HG02885 (cell line): ENCODE results near the gene ADORA1.

Experiments used
- ATAC-seq: cut with Tn5 transposase; IDR thresholded peaks from one replicate; pipeline ENCODE4 v1.9.1; 2021; ENCODE audit warnings: mild to moderate bottlenecking; ENCODE audit not compliant: unreplicated experiment, poor library complexity

Gene ADORA1

DNA sequence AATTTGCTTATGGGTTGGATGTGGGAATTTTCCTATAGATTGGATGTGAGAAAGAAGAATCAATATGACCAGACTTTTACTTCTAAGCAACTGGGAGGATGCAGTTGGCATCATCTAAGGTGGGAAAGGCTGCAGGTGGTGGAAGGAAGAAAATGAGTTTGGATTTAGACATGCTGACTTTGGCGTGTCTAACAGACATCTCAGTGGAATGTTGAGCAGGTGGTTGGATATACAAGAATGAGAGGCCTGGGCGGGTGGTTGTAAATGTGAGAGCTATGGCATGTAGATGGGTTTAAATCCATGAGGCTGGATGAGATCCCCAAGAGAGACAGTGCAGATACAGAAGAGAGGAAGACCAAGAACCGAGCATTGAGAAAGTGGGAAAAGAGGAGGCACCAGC, 10.5 kb downstream of the ADORA1 start:
- no peak for ATAC-seq

- ATAC-seq, result no peak
These were observed 12.5 kb downstream of the ADORA1 start for GRCh38 chr1:203139976-203140475.

GRCh38 chr1:203140743-203141520, 13.4 kb downstream of the ADORA1 start:
- ATAC-seq, result no peak

DNA sequence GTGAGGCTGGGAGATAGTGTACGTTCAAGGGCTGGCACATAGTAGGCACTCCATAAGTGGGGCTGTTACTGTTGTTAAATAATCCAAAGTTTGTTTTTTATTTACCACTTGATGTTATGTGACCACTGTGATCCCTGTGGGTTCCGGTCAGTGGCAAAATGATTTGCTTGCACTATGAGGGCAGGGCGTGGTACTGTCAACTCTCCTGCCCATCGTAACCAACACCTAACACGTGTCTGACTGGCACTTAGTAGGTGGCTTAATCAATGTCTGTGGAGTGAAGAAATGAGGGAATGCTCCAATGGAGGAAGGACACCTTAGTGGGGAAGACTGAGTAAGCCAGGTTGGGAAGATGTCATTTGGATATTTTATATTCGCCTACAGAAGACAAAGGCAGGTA, 14.6 kb downstream of the ADORA1 start:
- no peak for ATAC-seq

GRCh38 chr1:203142684-203143408, 15.3 kb downstream of the ADORA1 start:
- ATAC-seq, result no peak

DNA sequence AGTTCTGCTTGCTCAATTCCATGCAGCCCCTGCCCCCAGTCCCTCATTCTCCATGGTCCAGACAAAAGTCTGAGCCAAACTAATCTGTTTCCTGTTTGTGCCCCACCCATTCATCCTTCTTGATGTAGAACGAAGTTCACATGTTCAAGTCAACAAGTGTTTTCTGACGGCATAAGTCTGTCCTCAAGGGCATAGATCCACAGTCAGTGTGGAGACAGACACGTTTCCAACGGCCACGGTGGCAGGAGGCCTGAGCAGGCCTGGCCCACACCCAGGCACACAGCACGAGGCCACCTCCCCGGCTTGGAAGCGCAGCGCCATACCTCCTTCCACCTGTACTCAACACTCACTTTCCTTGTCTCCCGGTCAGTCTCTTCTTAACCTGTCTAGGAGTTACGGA, 16.1 kb downstream of the ADORA1 start:
- ATAC-seq, result no peak

GRCh38 chr1:203144661-203145060, 17.1 kb downstream of the ADORA1 start:
- ATAC-seq, result no peak

GRCh38 chr1:203145321-203146041, 18.0 kb downstream of the ADORA1 start:
- no peak for ATAC-seq

DNA sequence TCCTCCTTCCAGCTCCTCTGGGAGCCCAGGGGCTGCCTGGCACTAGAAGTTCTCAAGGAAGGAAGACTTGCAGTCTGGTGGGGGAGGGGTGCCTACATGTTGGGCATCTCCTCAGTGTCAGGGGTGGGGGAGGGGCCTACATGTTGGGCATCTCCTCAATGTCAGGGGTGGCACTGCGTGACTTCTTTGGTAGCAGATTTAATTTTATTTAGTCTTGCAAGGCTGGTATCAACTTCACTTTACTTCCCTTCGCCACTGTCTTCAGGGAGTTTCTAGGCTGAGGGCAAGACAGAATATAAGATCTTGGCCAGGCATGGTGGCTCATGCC, 18.5 kb downstream of the ADORA1 start:
- no peak for ATAC-seq

GRCh38 chr1:203146537-203146936, 19.0 kb downstream of the ADORA1 start:
- no peak for ATAC-seq

DNA sequence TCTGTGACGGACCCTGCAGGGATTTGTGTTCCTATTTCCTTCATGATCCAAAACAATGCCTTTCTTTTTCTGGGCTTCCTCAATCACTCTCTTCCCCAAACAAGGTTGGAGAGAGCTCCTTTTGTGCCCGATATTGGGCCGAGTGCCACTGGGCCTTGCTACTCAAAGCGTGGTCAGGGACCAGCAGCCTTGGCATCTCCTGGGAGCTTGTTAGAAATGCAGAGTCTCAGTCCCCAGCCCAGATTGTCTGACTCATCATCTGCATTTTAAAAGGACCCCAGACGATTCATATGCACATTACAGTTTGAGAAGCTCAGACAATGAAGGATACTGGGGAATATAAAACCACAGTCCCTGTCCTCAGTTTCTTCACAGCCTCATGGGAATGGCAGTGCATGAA, 19.9 kb downstream of the ADORA1 start:
- no peak for ATAC-seq

- no peak for ATAC-seq
These were observed 20.6 kb downstream of the ADORA1 start for GRCh38 chr1:203148127-203148526.

- no peak for ATAC-seq
These were observed 21.1 kb downstream of the ADORA1 start for GRCh38 chr1:203148579-203148978.

DNA sequence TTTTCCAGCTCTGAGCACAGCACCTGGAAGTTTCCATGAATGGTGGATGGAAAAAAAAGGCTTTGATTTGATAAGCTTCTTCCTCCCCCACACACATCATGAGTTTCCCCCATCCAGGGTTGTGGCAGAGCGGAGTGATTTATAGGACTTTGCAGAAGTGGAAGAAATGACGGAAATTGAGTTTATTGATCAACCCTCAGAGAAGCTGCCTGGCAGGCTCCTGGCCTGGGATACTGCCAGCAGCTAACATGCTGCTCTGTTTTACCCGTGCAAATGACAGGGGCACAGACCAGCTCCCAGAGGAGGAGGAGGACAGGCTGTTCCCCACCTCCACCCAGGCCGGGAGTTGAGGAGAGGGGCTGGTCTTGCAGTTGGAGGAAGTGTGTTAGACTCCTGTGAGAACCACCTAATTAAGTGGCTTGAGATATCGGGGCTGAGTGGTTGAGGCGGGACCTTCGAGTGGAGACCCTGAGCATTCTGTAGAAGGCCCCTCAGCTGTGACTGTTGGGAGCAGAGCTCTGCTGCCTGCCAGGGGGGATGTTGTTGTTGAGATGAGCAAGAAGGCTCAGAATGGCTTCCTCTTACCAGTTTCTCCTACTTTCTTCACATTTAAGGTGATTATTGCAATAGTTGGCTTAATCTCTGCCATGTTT, 21.8 kb downstream of the ADORA1 start:
- ATAC-seq, result no peak

- no peak for ATAC-seq
These were observed 23.2 kb downstream of the ADORA1 start for GRCh38 chr1:203150511-203151297.

GRCh38 chr1:203151362-203152157, 24.0 kb downstream of the ADORA1 start:
- ATAC-seq, result no peak

DNA sequence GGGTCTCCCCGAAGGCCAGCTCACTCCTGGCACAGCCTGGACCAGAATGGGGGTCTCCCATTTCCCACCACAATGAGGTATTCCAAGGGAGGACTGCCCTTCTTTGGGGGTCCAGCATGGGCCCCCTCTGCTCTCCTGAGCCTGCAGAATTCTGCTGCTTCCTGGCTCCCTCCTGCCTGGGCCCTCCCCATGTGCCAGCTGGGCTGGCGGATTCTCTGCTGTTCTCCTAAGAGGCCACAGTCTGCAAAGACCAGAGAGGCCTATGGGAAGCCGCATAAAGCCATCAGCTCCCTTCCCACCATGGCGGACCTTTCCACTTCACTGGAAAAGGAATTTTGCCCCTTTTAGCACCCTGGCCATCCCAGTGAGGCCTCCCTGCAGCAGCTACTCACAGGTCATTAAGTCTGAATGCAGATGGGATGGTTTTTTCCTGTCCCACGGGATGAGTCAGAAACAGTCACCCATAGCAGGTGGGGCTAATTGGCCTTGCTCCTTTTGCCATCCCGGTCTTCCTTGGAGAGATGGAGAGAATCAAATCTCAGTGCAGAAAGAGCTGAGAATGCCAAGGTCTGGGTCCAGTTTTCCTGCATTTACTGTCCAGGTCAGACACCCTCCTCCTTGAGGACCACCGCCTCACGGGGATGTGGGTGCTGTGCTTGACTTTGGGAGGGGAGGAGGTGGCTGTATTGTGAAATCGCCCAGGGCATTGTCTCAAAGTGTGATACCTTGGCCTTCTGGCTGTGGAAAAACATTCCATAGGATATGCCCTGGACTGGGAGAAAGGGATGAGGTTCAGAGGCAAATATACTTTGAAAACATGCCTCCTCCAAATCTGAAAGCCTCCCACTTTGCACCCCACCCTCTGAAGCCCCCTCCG, 24.9 kb downstream of the ADORA1 start:
- no peak for ATAC-seq
